Endothelial cell (in vitro differentiated cells): ENCODE measurements around the gene GSTO1. TPM values are rescaled to one million over a fixed set of nuclear protein-coding genes. Genes with fewer than 3 reads are reported as not detected.
"Not testable (repeated sequence)": the region's sequence is repeated elsewhere in the genome, so short reads cannot be mapped to it uniquely, and the experiment has no call there.

Experiments used
- DNase-seq: peaks from one replicate; pipeline ENCODE4 v3.0.0; 2021; ENCODE audit warnings: low spot score
- H3K27ac Mint-ChIP-seq: one replicate; pipeline ENCODE4 v1.8.0; 2021; ENCODE audit warnings: mixed read lengths, inconsistent platforms; ENCODE audit not compliant: unreplicated experiment
- H3K27me3 Mint-ChIP-seq: one replicate; pipeline ENCODE4 v1.8.0; 2021; ENCODE audit warnings: mild to moderate bottlenecking, moderate library complexity, mixed read lengths, inconsistent platforms; ENCODE audit not compliant: unreplicated experiment
- H3K36me3 Mint-ChIP-seq: one replicate; pipeline ENCODE4 v1.8.0; 2021; ENCODE audit warnings: mild to moderate bottlenecking, low read depth, mixed read lengths, inconsistent platforms; ENCODE audit not compliant: unreplicated experiment
- H3K4me1 Mint-ChIP-seq: one replicate; pipeline ENCODE4 v1.8.0; 2021; ENCODE audit warnings: mild to moderate bottlenecking, mixed read lengths, inconsistent platforms; ENCODE audit not compliant: unreplicated experiment
- H3K4me3 Mint-ChIP-seq: one replicate; pipeline ENCODE4 v1.8.0; 2021; ENCODE audit warnings: mild to moderate bottlenecking, mixed read lengths, inconsistent platforms; ENCODE audit not compliant: unreplicated experiment
- H3K9me3 Mint-ChIP-seq: one replicate; pipeline ENCODE4 v1.8.0; 2021; ENCODE audit warnings: mixed read lengths, inconsistent platforms; ENCODE audit not compliant: unreplicated experiment
- CTCF ChIP-seq: fragments of 200-600 bp; sonication (generic); IDR thresholded peaks from one replicate; pipeline ENCODE4 v1.5.0; 2021; ENCODE audit warnings: antibody characterized with exemption; ENCODE audit not compliant: unreplicated experiment
- total RNA-seq: library from RNA; stranded (reverse); fragmentation: NEBNext Ultra II Directional; extraction: Animal tissue kit (Norgen Biotek cat#: 25700); gene quantifications from one replicate; pipeline ENCODE4 v1.2.1, GENCODE V29; 2021; ENCODE audit not compliant: unreplicated experiment

GSTO1 gene
- total RNA-seq, 1 donor from 2014 or later = 121 TPM

- H3K4me1 Mint-ChIP-seq = no peaks in the 10 kb centered on the region
- TF ChIP-seq CTCF = no peak
These were observed 12.1 kb upstream of the GSTO1 start for GRCh38 chr10:104242545-104242944.

GRCh38 chr10:104243009-104243408, 11.7 kb upstream of the GSTO1 start:
- DNase-seq, H3K4me1 Mint-ChIP-seq, H3K27ac Mint-ChIP-seq, H3K36me3 Mint-ChIP-seq, H3K9me3 Mint-ChIP-seq, H3K4me3 Mint-ChIP-seq, H3K27me3 Mint-ChIP-seq: not testable (repeated sequence)

More at GRCh38 chr10:104242545-104242944, 12.1 kb upstream of the GSTO1 start:
- Mint-ChIP-seq H3K36me3 (peaks cover 7% of the 10 kb centered on the region), H3K27ac (no peak overlapping the region), H3K9me3 (no peaks in the 10 kb centered on the region), H3K4me3 (no peak overlapping the region), H3K27me3 (peaks cover 1% of the 10 kb centered on the region)
- no peak for DNase-seq

GRCh38 chr10:104243512-104243911, 11.2 kb upstream of the GSTO1 start:
- DNase-seq = no peak
- Mint-ChIP-seq H3K4me1 (no peaks in the 10 kb centered on the region), H3K4me3 (no peak overlapping the region), H3K27me3 (peaks cover 1% of the 10 kb centered on the region), H3K36me3 (peaks cover 10% of the 10 kb centered on the region), H3K9me3 (no peaks in the 10 kb centered on the region), H3K27ac (no peak overlapping the region)
- no peak for TF ChIP-seq CTCF

GRCh38 chr10:104245066-104245632, 9.5 kb upstream of the GSTO1 start:
- Mint-ChIP-seq H3K4me1 (no peaks in the 10 kb centered on the region), H3K27me3 (peaks cover 3% of the 10 kb centered on the region)

GRCh38 chr10:104246976-104247375, 7.7 kb upstream of the GSTO1 start:
- no peak for TF ChIP-seq CTCF
- H3K4me3 Mint-ChIP-seq = no peak overlapping the region
- H3K9me3 Mint-ChIP-seq = no peaks in the 10 kb centered on the region
- H3K36me3 Mint-ChIP-seq = peaks cover 10% of the 10 kb centered on the region
- DNase-seq = no peak
- H3K27me3 Mint-ChIP-seq = peaks cover 3% of the 10 kb centered on the region
- H3K4me1 Mint-ChIP-seq = no peaks in the 10 kb centered on the region
- no peak overlapping the region for H3K27ac Mint-ChIP-seq

More at GRCh38 chr10:104245066-104245632, 9.5 kb upstream of the GSTO1 start:
- Mint-ChIP-seq H3K27ac (no peak overlapping the region), H3K4me3 (no peak overlapping the region), H3K36me3 (peaks cover 10% of the 10 kb centered on the region), H3K9me3 (no peaks in the 10 kb centered on the region)
- DNase-seq = no peak
- TF ChIP-seq CTCF = no peak
